OCI-LY3 (cell line): ENCODE measurements around the gene HDHD2.
A peak's percentile ranks its signal among the peaks of the same experiment; 100 is the strongest.

Experiments
- H2AFZ ChIP-seq: fragments of 200-600, 300-600 bp; shearing (Covaris generic); 2 replicates; pipeline ENCODE4 v1.6.0; 2014; ENCODE audit warnings: antibody characterized with exemption, low read depth, low read length
- H3K27ac ChIP-seq: fragments of 200-600, 300-600 bp; sonication (generic); 2 replicates; pipeline ENCODE4 v1.5.1; 2014; ENCODE audit warnings: mild to moderate bottlenecking, low read length, moderate library complexity, mixed read lengths
- H3K27me3 ChIP-seq: fragments of 200-600, 300-600 bp; sonication (generic); 2 replicates; pipeline ENCODE4 v1.6.1; 2014; ENCODE audit warnings: low read depth, low read length, mixed read lengths
- H3K36me3 ChIP-seq: fragments of 200-600, 300-600 bp; sonication (generic); replicated peaks from 2 replicates; pipeline ENCODE3; 2014; ENCODE audit warnings: low read depth, low read length, mixed read lengths
- H3K4me1 ChIP-seq: fragments of 300-600, 200-600 bp; sonication (generic); 2 replicates; pipeline ENCODE4 v1.6.1; 2014; ENCODE audit warnings: low read length, mixed read lengths
- H3K4me2 ChIP-seq: fragments of 200-600, 300-600 bp; sonication (generic); 2 replicates; pipeline ENCODE4 v1.6.1; 2014; ENCODE audit warnings: low read length, mixed read lengths
- H3K4me3 ChIP-seq: fragments of 300-600, 200-600 bp; sonication (generic); 2 replicates; pipeline ENCODE4 v1.5.1; 2014; ENCODE audit warnings: antibody characterized with exemption, mild to moderate bottlenecking, low read length, moderate library complexity
- H3K79me2 ChIP-seq: fragments of 300-600, 200-600 bp; shearing (Covaris generic); 2 replicates; pipeline ENCODE4 v1.6.1; 2014; ENCODE audit warnings: mild to moderate bottlenecking, low read length, mixed read lengths
- H3K9ac ChIP-seq: fragments of 300-600, 200-600 bp; shearing (Covaris generic); 2 replicates; pipeline ENCODE4 v1.6.0; 2014; ENCODE audit warnings: mild to moderate bottlenecking, low read length, moderate library complexity
- H3K9me3 ChIP-seq: fragments of 200-600, 300-600 bp; shearing (Covaris generic); 2 replicates; pipeline ENCODE4 v1.6.1; 2014; ENCODE audit warnings: low read length, mixed read lengths; ENCODE audit not compliant: insufficient read depth
- H4K20me1 ChIP-seq: fragments of 200-600, 300-600 bp; sonication (generic); 2 replicates; pipeline ENCODE4 v1.6.1; 2016; ENCODE audit warnings: low read length, mixed read lengths; ENCODE audit not compliant: insufficient read depth
- EZH2phosphoT487 ChIP-seq: fragments of 200-600 bp; shearing (Covaris generic); IDR thresholded peaks from 2 replicates; pipeline ENCODE4 v1.6.1; 2018; ENCODE audit warnings: antibody characterized with exemption, mixed run types, low read depth
- TF ChIP-seq, protein P1 (sequence below): fragments of 200-600, 300-600 bp; sonication (generic); IDR thresholded peaks from 2 replicates; pipeline ENCODE4 v1.5.1; 2014; ENCODE audit warnings: antibody characterized with exemption, low read length, low read depth

The HDHD2 gene

DNA sequence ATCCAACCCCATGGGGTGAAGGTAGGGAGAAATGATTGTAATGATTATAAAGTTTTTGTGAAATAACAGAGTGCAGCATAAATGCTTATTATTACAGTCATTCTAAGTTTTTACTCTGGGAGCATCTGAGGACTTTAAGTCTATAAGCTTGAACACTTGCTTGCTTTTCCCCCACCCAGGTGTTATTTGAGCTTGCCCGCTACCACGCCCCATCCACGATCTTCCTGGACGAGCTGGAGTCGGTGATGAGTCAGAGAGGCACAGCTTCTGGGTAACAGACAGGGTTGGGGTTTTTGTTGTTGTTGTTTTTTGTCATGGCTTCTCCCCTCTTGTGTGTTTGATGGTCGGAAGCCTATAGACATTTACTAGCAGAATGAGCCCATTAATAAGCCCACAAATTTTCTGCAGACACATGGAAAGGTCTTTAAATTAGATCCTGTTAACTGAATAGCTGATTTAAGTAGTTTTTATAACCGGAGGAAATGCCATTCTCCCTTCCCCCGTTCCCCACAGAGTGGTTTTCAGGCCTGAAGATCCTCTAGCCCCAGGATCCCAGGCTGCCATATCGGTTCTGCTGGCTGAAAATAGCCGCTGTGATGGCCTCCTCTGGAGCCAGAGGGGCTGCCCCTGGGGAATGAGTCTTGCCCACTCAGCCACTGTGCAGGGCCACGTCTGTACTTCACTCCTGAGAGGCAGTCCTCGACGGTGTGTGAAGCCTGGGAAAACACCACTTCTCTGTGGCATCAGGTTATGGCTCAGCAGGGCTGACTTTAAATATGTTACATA is 75.0 kb downstream of the HDHD2 start:
- Histone ChIP-seq H3K9ac (no peak overlapping the region), H3K4me3 (no peak overlapping the region), H3K9me3 (no peaks in the 10 kb centered on the region), H3K4me1 (no peaks in the 10 kb centered on the region), H3K36me3 (no peaks in the 10 kb centered on the region), H3K27ac (no peak overlapping the region), H3K4me2 (no peak overlapping the region), H4K20me1 (no peaks in the 10 kb centered on the region), H3K79me2 (no peaks in the 10 kb centered on the region), H2AFZ (no peak overlapping the region), H3K27me3 (no peaks in the 10 kb centered on the region)
- no peak for TF ChIP-seq EZH2phosphoT487
- TF ChIP-seq, protein P1, sequence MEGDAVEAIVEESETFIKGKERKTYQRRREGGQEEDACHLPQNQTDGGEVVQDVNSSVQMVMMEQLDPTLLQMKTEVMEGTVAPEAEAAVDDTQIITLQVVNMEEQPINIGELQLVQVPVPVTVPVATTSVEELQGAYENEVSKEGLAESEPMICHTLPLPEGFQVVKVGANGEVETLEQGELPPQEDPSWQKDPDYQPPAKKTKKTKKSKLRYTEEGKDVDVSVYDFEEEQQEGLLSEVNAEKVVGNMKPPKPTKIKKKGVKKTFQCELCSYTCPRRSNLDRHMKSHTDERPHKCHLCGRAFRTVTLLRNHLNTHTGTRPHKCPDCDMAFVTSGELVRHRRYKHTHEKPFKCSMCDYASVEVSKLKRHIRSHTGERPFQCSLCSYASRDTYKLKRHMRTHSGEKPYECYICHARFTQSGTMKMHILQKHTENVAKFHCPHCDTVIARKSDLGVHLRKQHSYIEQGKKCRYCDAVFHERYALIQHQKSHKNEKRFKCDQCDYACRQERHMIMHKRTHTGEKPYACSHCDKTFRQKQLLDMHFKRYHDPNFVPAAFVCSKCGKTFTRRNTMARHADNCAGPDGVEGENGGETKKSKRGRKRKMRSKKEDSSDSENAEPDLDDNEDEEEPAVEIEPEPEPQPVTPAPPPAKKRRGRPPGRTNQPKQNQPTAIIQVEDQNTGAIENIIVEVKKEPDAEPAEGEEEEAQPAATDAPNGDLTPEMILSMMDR, result no peak

DNA sequence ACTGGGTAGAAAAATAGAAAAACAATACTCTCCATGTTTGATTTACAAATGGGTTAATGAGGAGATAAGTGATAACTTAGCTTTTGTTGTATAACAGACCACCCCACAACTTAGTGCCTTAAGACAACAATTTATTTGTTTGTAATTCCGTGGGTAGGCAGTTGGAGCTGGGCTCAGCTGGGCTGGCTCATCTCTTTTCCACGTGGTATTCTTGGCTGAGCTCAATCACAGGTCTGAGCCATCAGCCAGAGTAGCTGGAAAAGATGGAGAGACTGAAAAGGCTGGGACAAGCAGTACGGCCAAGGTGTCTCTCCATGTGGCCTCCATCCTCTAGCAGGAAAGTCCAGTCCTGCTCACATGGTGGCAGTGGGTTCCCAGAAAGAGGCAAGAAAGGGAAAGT is 82.7 kb downstream of the HDHD2 start:
- Histone ChIP-seq H3K4me3 (no peak overlapping the region), H3K9ac (no peak overlapping the region), H3K79me2 (no peaks in the 10 kb centered on the region)

DNA sequence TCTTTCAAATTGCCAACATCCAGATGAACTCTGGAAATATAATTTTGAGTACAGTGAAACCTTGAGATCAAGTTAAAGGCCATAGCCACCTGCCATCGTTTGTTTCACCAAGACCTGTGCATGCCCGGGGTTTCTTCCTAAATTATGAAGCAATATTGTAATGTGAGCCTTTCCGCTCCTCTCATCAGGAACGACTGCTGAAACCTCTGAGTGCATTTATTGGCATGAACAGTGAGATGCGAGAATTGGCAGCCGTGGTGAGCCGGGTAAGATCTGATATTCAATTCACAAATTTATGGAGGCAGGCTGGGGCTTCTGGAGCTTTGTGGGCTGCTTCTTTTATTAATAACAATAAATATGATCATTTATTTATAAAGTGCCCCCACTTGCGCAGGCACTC is 87.2 kb downstream of the HDHD2 start:
- no peaks in the 10 kb centered on the region for H4K20me1 ChIP-seq
- H3K4me2 ChIP-seq, result no peak overlapping the region
- H3K36me3 ChIP-seq, result no peaks in the 10 kb centered on the region
- no peak overlapping the region for H3K4me3 ChIP-seq
- no peak for TF ChIP-seq EZH2phosphoT487
- TF ChIP-seq, protein P1, result no peak
- no peak overlapping the region for H2AFZ ChIP-seq
- H3K9ac ChIP-seq, result no peak overlapping the region
- no peaks in the 10 kb centered on the region for H3K79me2 ChIP-seq
- peaks cover 11% of the 10 kb centered on the region for H3K4me1 ChIP-seq
- H3K27me3 ChIP-seq, result no peaks in the 10 kb centered on the region
- no peaks in the 10 kb centered on the region for H3K9me3 ChIP-seq
- no peak overlapping the region for H3K27ac ChIP-seq

More for the DNA sequence above, 82.7 kb downstream of the HDHD2 start:
- no peak overlapping the region for H2AFZ ChIP-seq
- no peaks in the 10 kb centered on the region for H3K9me3 ChIP-seq
- peaks cover 3% of the 10 kb centered on the region for H3K4me1 ChIP-seq
- TF ChIP-seq, protein P1, result no peak
- no peak for TF ChIP-seq EZH2phosphoT487
- no peaks in the 10 kb centered on the region for H3K27me3 ChIP-seq
- no peaks in the 10 kb centered on the region for H3K36me3 ChIP-seq
- no peak overlapping the region for H3K27ac ChIP-seq
- no peaks in the 10 kb centered on the region for H4K20me1 ChIP-seq
- H3K4me2 ChIP-seq, result no peak overlapping the region

DNA sequence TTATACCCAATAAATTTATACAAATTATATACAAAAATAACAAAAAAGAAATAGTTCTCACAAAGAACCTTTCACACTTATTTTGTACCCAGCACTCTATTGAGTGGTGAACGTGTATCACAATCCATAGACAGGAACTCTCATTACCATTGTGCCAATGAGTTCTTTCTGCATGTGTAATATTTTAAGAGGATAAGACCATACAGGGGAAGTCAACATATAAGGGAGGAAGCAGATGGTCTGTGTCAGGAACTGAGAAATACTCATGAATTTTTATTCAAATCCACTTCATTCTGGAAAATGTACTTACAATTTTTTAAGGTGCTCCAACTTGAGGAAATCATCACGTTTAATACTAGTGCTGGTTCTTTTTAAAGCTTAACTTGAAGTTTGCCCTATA is 87.8 kb downstream of the HDHD2 start:
- H3K4me3 ChIP-seq, result no peak overlapping the region
- peaks cover 11% of the 10 kb centered on the region for H3K4me1 ChIP-seq
- H3K9ac ChIP-seq, result no peak overlapping the region
- H3K79me2 ChIP-seq, result no peaks in the 10 kb centered on the region
- H3K9me3 ChIP-seq, result no peaks in the 10 kb centered on the region
- no peak overlapping the region for H3K27ac ChIP-seq
- H4K20me1 ChIP-seq, result no peaks in the 10 kb centered on the region
- TF ChIP-seq, protein P1, result no peak
- no peaks in the 10 kb centered on the region for H3K36me3 ChIP-seq
- H3K4me2 ChIP-seq, result peak overlapping the region; percentile 5; the same call in 1 of the 2 replicates
- no peaks in the 10 kb centered on the region for H3K27me3 ChIP-seq
- H2AFZ ChIP-seq, result no peak overlapping the region
